OCI-LY7 (cell line): ENCODE results near the gene CDK5. TPM values are rescaled to one million over a fixed set of nuclear protein-coding genes. Genes with fewer than 3 reads are reported as not detected.

Experiments
- BruUV-seq: library from RNA; stranded (reverse); fragments of 400-500 nt; replicated peaks from 2 replicates; lab custom pipeline; 2021; lab: Mats Ljungman, UMichigan
- CTCF ChIA-PET: fragments of 300-600 bp; sonication (Branson Sonifier 250); formaldehyde crosslinking; loops from one replicate; lab custom pipeline; 2022; ENCODE audit warnings: antibody characterized with exemption; ENCODE audit not compliant: unreplicated experiment; lab: Charles Lee
- POLR2A ChIA-PET: fragments of 300-600 bp; sonication (Branson Sonifier 250); formaldehyde crosslinking; loops from one replicate; lab custom pipeline; 2022; ENCODE audit warnings: antibody characterized with exemption; lab: Charles Lee
- DNase-seq: peaks from one replicate; pipeline ENCODE4 v3.0.0-alpha.2; 2015; ENCODE audit warnings: low spot score
- H2AFZ ChIP-seq: fragments of 200-600 bp; sonication (generic), shearing (Covaris generic); 2 replicates; pipeline ENCODE4 v1.6.1; 2014; ENCODE audit warnings: mild to moderate bottlenecking, antibody characterized with exemption, low read length, moderate library complexity
- H3K27ac ChIP-seq: fragments of 200-600 bp; sonication (generic); 2 replicates; pipeline ENCODE4 v1.5.1; 2014; ENCODE audit warnings: mixed run types, low read depth, mild to moderate bottlenecking, moderate library complexity, low read length, inconsistent platforms; ENCODE audit not compliant: poor library complexity, severe bottlenecking
- H3K36me3 ChIP-seq: fragments of 200-600 bp; sonication (generic); 2 replicates; pipeline ENCODE4 v1.6.1; 2014; ENCODE audit warnings: mild to moderate bottlenecking, antibody characterized with exemption, low read length, moderate library complexity, mixed read lengths; ENCODE audit not compliant: insufficient read depth
- H3K4me1 ChIP-seq: fragments of 200-600 bp; sonication (generic); 2 replicates; pipeline ENCODE4 v1.5.1; 2014; ENCODE audit warnings: mild to moderate bottlenecking, low read length; ENCODE audit not compliant: insufficient read depth, poor library complexity, severe bottlenecking
- H3K4me2 ChIP-seq: fragments of 200-600 bp; sonication (generic); 2 replicates; pipeline ENCODE4 v1.6.1; 2014; ENCODE audit warnings: mild to moderate bottlenecking, low read length
- H3K4me3 ChIP-seq: fragments of 200-600 bp; sonication (generic); 2 replicates; pipeline ENCODE4 v1.5.1; 2014; ENCODE audit warnings: mild to moderate bottlenecking, low read depth, low read length; ENCODE audit not compliant: poor library complexity, severe bottlenecking
- H3K79me2 ChIP-seq: fragments of 200-600 bp; sonication (generic); 2 replicates; pipeline ENCODE4 v1.6.1; 2016; ENCODE audit warnings: low read depth, mild to moderate bottlenecking, low read length, moderate library complexity, mixed read lengths; ENCODE audit not compliant: insufficient read depth
- H3K9me2 ChIP-seq: fragments of 200-600 bp; sonication (generic); 2 replicates; pipeline ENCODE4 v1.6.1; 2016; ENCODE audit warnings: mild to moderate bottlenecking, low read length, mixed read lengths; ENCODE audit not compliant: insufficient read depth
- H3K9me3 ChIP-seq: fragments of 200-600 bp; sonication (generic); 2 replicates; pipeline ENCODE4 v1.6.1; 2014; ENCODE audit warnings: mild to moderate bottlenecking, mixed run types, low read length, mixed read lengths
- H4K20me1 ChIP-seq: fragments of 200-600 bp; sonication (generic); 2 replicates; pipeline ENCODE4 v1.6.1; 2014; ENCODE audit warnings: mild to moderate bottlenecking, antibody characterized with exemption, low read length, moderate library complexity, mixed read lengths; ENCODE audit not compliant: insufficient read depth
- CTCF ChIP-seq: fragments of 200-600 bp; sonication (generic); conservative IDR thresholded peaks from 2 replicates; pipeline ENCODE4 v1.5.1; 2014; ENCODE audit warnings: mild to moderate bottlenecking, antibody characterized with exemption, low read length, moderate library complexity, mixed read lengths
- EZH2phosphoT487 ChIP-seq: fragments of 200-600 bp; sonication (generic); IDR thresholded peaks from 2 replicates; pipeline ENCODE4 v1.6.1; 2018; ENCODE audit warnings: low read depth, borderline replicate concordance, mild to moderate bottlenecking, mixed run types, antibody characterized with exemption, low read length, moderate library complexity, mixed read lengths
- intact Hi-C: fragments of 100-400 bp; cut with micrococcal nuclease; formaldehyde crosslinking; loops from one replicate; pipeline ENCODE4 v1.10.0; 2022; ENCODE audit not compliant: unreplicated experiment
- total RNA-seq, 2 experiments: library from RNA; depleted of rRNA in 1 of 2; stranded (reverse); fragments of >200 nt in 1 of 2; shearing (Covaris generic) in 1 of 2; gene quantifications; 2 replicates each; pipeline ENCODE4 v1.2.3, GENCODE V29; 2014 to 2022

Gene CDK5
- total RNA-seq, 2 experiments from 2014 or later = 23.7 to 30.9 TPM

GRCh38 chr7:151051108-151051507 is 6.6 kb downstream of the CDK5 start:
- Histone ChIP-seq H3K4me2 (no peak overlapping the region), H3K27ac (no peak overlapping the region), H3K4me1 (peaks cover 7% of the 10 kb centered on the region), H3K9me2 (no peaks in the 10 kb centered on the region), H3K9me3 (no peaks in the 10 kb centered on the region), H3K36me3 (no peaks in the 10 kb centered on the region), H2AFZ (no peak overlapping the region), H3K79me2 (no peaks in the 10 kb centered on the region), H3K4me3 (no peak overlapping the region), H4K20me1 (no peaks in the 10 kb centered on the region)
- no TSS peak for BruUV-seq
- CTCF ChIA-PET = no interaction called here
- no peak for DNase-seq
- intact Hi-C loops = no loop called here
- TF ChIP-seq EZH2phosphoT487 = no peak
- TF ChIP-seq CTCF = no peak
- POLR2A ChIA-PET = no interaction called here

GRCh38 chr7:151048911-151049463 is 8.7 kb downstream of the CDK5 start:
- BruUV-seq = no TSS peak
- DNase-seq = no peak

More at GRCh38 chr7:151048911-151049463, 8.7 kb downstream of the CDK5 start:
- no peaks in the 10 kb centered on the region for H3K79me2 ChIP-seq
- H3K9me3 ChIP-seq = no peaks in the 10 kb centered on the region
- H3K9me2 ChIP-seq = no peaks in the 10 kb centered on the region
- no peak overlapping the region for H2AFZ ChIP-seq
- no peak overlapping the region for H3K4me2 ChIP-seq
- H3K4me1 ChIP-seq = peaks cover 7% of the 10 kb centered on the region
- no peak for TF ChIP-seq EZH2phosphoT487
- no peak for TF ChIP-seq CTCF
- no peaks in the 10 kb centered on the region for H4K20me1 ChIP-seq
- H3K36me3 ChIP-seq = no peaks in the 10 kb centered on the region
- H3K27ac ChIP-seq = no peak overlapping the region
- ChIA-PET POLR2A (no interaction called here), CTCF (no interaction called here)
- intact Hi-C loops = no loop called here
- no peak overlapping the region for H3K4me3 ChIP-seq
